Neural crest cell (in vitro differentiated cells): Measurements from ENCODE around the gene HTR2A. TPM values are rescaled to one million over a fixed set of nuclear protein-coding genes. Genes with fewer than 3 reads are reported as not detected.

Source experiments
- DNase-seq: peaks from one replicate; pipeline ENCODE4 v3.0.0; 2021; ENCODE audit warnings: low read depth, mixed read lengths, low spot score
- H3K27ac Mint-ChIP-seq: one replicate; pipeline ENCODE4 v1.8.0; 2021; ENCODE audit warnings: mild to moderate bottlenecking, mixed read lengths; ENCODE audit not compliant: unreplicated experiment
- H3K27me3 Mint-ChIP-seq: 2 replicates; pipeline ENCODE4 v1.8.0; 2021; ENCODE audit warnings: low read depth, mild to moderate bottlenecking, mixed read lengths
- H3K36me3 Mint-ChIP-seq: 2 replicates; pipeline ENCODE4 v1.8.0; 2021; ENCODE audit warnings: low read depth, mild to moderate bottlenecking, mixed read lengths
- H3K4me1 Mint-ChIP-seq: 2 replicates; pipeline ENCODE4 v1.8.0; 2021; ENCODE audit warnings: mixed read lengths
- H3K4me3 Mint-ChIP-seq: one replicate; pipeline ENCODE4 v1.8.0; 2021; ENCODE audit warnings: mild to moderate bottlenecking, mixed read lengths
- H3K9me3 Mint-ChIP-seq: 2 replicates; pipeline ENCODE4 v1.8.0; 2021; ENCODE audit warnings: mixed read lengths
- CTCF ChIP-seq: fragments of 200-600 bp; sonication (generic); conservative IDR thresholded peaks from 2 replicates; pipeline ENCODE4 v1.5.0; 2021; ENCODE audit warnings: antibody characterized with exemption, mild to moderate bottlenecking
- total RNA-seq: library from RNA; stranded (reverse); gene quantifications from 2 replicates; pipeline ENCODE4 v1.2.1, GENCODE V29; 2021

Gene HTR2A
- total RNA-seq, 1 donor from 2014 or later = 0.30 TPM

GRCh38 chr13:46874006-46874405 is 22.8 kb downstream of the HTR2A start:
- Mint-ChIP-seq H3K27me3 (peaks cover 21% of the 10 kb centered on the region), H3K4me1 (no peaks in the 10 kb centered on the region)

GRCh38 chr13:46871557-46871956 is 25.3 kb downstream of the HTR2A start:
- no peaks in the 10 kb centered on the region for H3K36me3 Mint-ChIP-seq
- peaks cover 4% of the 10 kb centered on the region for H3K27me3 Mint-ChIP-seq
- H3K9me3 Mint-ChIP-seq = no peaks in the 10 kb centered on the region
- H3K4me1 Mint-ChIP-seq = no peaks in the 10 kb centered on the region
- H3K27ac Mint-ChIP-seq = no peak overlapping the region
- H3K4me3 Mint-ChIP-seq = no peak overlapping the region
- TF ChIP-seq CTCF = no peak
- no peak for DNase-seq

More at GRCh38 chr13:46874006-46874405, 22.8 kb downstream of the HTR2A start:
- Mint-ChIP-seq H3K9me3 (no peaks in the 10 kb centered on the region), H3K4me3 (no peak overlapping the region), H3K36me3 (no peaks in the 10 kb centered on the region), H3K27ac (no peak overlapping the region)
- no peak for DNase-seq
- TF ChIP-seq CTCF = no peak

GRCh38 chr13:46868091-46868490 is 28.8 kb downstream of the HTR2A start:
- DNase-seq = no peak
- Mint-ChIP-seq H3K4me3 (no peak overlapping the region), H3K4me1 (no peaks in the 10 kb centered on the region), H3K27me3 (peaks cover 2% of the 10 kb centered on the region), H3K36me3 (no peaks in the 10 kb centered on the region), H3K27ac (no peak overlapping the region), H3K9me3 (no peaks in the 10 kb centered on the region)
- no peak for TF ChIP-seq CTCF

- Mint-ChIP-seq H3K27ac (no peak overlapping the region), H3K27me3 (peaks cover 2% of the 10 kb centered on the region), H3K4me1 (no peaks in the 10 kb centered on the region), H3K4me3 (no peak overlapping the region), H3K9me3 (no peaks in the 10 kb centered on the region), H3K36me3 (no peaks in the 10 kb centered on the region)
- peak; percentile 11 for DNase-seq
- TF ChIP-seq CTCF = no peak
Observed at GRCh38 chr13:46866150-46866549, 30.7 kb downstream of the HTR2A start.

- TF ChIP-seq CTCF = no peak
- no peak overlapping the region for H3K27ac Mint-ChIP-seq
- H3K9me3 Mint-ChIP-seq = no peaks in the 10 kb centered on the region
- no peak overlapping the region for H3K4me3 Mint-ChIP-seq
- no peaks in the 10 kb centered on the region for H3K36me3 Mint-ChIP-seq
- H3K27me3 Mint-ChIP-seq = no peaks in the 10 kb centered on the region
- no peaks in the 10 kb centered on the region for H3K4me1 Mint-ChIP-seq
- DNase-seq = no peak
Observed at GRCh38 chr13:46864941-46865340, 31.9 kb downstream of the HTR2A start.

GRCh38 chr13:46861959-46862358 is 34.9 kb downstream of the HTR2A start:
- H3K4me3 Mint-ChIP-seq = no peak overlapping the region
- H3K4me1 Mint-ChIP-seq = no peaks in the 10 kb centered on the region
- no peak for DNase-seq
- H3K9me3 Mint-ChIP-seq = no peaks in the 10 kb centered on the region
- H3K27me3 Mint-ChIP-seq = no peaks in the 10 kb centered on the region
- TF ChIP-seq CTCF = no peak
- H3K27ac Mint-ChIP-seq = no peak overlapping the region
- no peaks in the 10 kb centered on the region for H3K36me3 Mint-ChIP-seq
